ENCODE measurements around the gene URAD. TPM values are rescaled to one million over a fixed set of nuclear protein-coding genes. Genes with fewer than 3 reads are reported as not detected.

Gene URAD
- total RNA-seq, 2 donors from 2014 or later, result not detected

DNA sequence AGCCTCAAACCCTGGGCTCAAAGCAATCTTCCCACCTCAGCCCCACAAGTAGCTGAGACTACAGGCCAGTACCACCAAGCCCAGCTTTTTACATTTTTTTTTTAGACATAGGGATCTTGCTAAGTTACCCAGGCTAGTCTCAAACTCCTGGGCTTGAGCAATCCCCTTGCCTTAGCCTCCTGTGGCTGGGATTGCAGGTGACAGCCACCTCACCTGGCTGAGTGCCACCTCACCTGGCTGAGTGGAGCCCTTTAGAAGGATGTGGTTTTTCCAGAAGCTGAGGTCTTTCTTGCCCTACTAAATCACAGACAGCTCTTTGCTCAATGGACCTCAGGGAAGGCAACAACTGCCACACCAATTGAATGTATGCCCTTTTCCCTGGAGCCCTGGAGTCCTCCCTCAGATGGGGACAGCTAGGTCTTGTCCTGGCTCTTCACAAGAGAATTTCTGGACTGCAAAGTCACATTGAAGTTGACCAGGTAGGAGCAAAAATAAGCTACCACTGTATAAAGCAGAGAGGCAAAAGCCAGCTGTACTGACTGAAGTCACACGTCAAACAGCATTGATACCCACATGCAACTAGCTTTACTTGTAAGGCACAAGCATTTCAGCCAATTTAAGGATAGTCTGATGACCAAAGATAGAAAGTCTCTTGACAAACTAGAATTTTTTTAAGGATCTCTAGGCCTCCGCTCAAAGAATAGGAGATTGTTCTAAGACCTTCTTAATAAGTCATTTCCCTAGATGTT lies 54.7 kb downstream of the URAD start:
- no peaks in the 10 kb centered on the region for H3K36me3 ChIP-seq (ENCODE audit: control insufficient read depth, insufficient read depth, low read length)
- Mint-ChIP-seq H3K4me1 (no peaks in the 10 kb centered on the region), H3K36me3 (ENCODE audit: low read depth) (no peaks in the 10 kb centered on the region), H3K4me3 (no peak overlapping the region), H3K9me3 (no peaks in the 10 kb centered on the region), H3K27me3 (ENCODE audit: insufficient read depth) (peaks cover 75% of the 10 kb centered on the region), H3K27ac (no peak overlapping the region)
- H3K9me3 ChIP-seq (ENCODE audit: control insufficient read depth, low read length), result no peaks in the 10 kb centered on the region
- no peaks in the 10 kb centered on the region for H3K4me1 ChIP-seq (ENCODE audit: control insufficient read depth, insufficient read depth, low read length)
- DNase-seq, result no peak
- H3K9ac ChIP-seq (ENCODE audit: extremely low read depth, low read length, poor library complexity, severe bottlenecking), result no peak overlapping the region
- no peak overlapping the region for H3K27ac ChIP-seq (ENCODE audit: low read depth, low read length)
- 40 to 65% methylated on average over 1 of the region's 2 CpGs for WGBS, 2 experiments (ENCODE audit: insufficient coverage in 1 of 2, insufficient read length in 1 of 2)
- no peak overlapping the region for H3K4me3 ChIP-seq (ENCODE audit: low read length)
- H3K27me3 ChIP-seq (ENCODE audit: control insufficient read depth, insufficient read depth, low read length, poor library complexity, severe bottlenecking), result peaks cover 76% of the 10 kb centered on the region
- TF ChIP-seq, protein P1, sequence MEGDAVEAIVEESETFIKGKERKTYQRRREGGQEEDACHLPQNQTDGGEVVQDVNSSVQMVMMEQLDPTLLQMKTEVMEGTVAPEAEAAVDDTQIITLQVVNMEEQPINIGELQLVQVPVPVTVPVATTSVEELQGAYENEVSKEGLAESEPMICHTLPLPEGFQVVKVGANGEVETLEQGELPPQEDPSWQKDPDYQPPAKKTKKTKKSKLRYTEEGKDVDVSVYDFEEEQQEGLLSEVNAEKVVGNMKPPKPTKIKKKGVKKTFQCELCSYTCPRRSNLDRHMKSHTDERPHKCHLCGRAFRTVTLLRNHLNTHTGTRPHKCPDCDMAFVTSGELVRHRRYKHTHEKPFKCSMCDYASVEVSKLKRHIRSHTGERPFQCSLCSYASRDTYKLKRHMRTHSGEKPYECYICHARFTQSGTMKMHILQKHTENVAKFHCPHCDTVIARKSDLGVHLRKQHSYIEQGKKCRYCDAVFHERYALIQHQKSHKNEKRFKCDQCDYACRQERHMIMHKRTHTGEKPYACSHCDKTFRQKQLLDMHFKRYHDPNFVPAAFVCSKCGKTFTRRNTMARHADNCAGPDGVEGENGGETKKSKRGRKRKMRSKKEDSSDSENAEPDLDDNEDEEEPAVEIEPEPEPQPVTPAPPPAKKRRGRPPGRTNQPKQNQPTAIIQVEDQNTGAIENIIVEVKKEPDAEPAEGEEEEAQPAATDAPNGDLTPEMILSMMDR (conservative IDR thresholded peaks at IDR 0.05), result no peak

DNA sequence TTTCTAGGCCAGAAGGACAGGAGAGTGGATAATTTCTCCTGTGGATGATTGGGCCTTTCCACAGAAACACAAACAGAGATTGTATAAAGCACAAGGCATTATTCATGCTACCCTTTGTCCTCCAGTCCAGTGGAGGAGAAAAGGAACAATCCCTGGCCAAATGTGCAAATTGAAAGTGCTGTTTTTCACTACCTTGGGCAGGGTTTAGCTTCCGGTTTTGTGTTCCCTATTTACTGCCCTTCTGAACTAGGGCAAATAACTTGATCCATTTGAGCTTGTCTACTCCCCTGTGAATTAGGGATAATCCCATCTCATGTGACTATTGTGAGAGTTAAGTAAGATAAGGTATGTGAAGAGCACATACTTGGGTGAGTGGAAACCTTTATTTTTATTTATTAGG lies 55.4 kb downstream of the URAD start:
- no peak for DNase-seq
- no peak overlapping the region for H3K4me3 ChIP-seq (ENCODE audit: low read length)
- TF ChIP-seq, protein P1 (conservative IDR thresholded peaks at IDR 0.05), result no peak
- peaks cover 76% of the 10 kb centered on the region for H3K27me3 ChIP-seq (ENCODE audit: control insufficient read depth, insufficient read depth, low read length, poor library complexity, severe bottlenecking)
- Mint-ChIP-seq H3K9me3 (no peaks in the 10 kb centered on the region), H3K36me3 (ENCODE audit: low read depth) (no peaks in the 10 kb centered on the region), H3K27me3 (ENCODE audit: insufficient read depth) (peaks cover 79% of the 10 kb centered on the region), H3K27ac (no peak overlapping the region), H3K4me1 (peaks cover under 1% of the 10 kb centered on the region), H3K4me3 (no peak overlapping the region)
- H3K9me3 ChIP-seq (ENCODE audit: control insufficient read depth, low read length), result no peaks in the 10 kb centered on the region
- no peaks in the 10 kb centered on the region for H3K4me1 ChIP-seq (ENCODE audit: control insufficient read depth, insufficient read depth, low read length)
- no peaks in the 10 kb centered on the region for H3K36me3 ChIP-seq (ENCODE audit: control insufficient read depth, insufficient read depth, low read length)
- H3K9ac ChIP-seq (ENCODE audit: extremely low read depth, low read length, poor library complexity, severe bottlenecking), result no peak overlapping the region
- 50 to 91% methylated on average over 1 of the region's 1 CpG for WGBS, 2 experiments (ENCODE audit: insufficient coverage in 1 of 2, insufficient read length in 1 of 2)
- no peak overlapping the region for H3K27ac ChIP-seq (ENCODE audit: low read depth, low read length)

DNA sequence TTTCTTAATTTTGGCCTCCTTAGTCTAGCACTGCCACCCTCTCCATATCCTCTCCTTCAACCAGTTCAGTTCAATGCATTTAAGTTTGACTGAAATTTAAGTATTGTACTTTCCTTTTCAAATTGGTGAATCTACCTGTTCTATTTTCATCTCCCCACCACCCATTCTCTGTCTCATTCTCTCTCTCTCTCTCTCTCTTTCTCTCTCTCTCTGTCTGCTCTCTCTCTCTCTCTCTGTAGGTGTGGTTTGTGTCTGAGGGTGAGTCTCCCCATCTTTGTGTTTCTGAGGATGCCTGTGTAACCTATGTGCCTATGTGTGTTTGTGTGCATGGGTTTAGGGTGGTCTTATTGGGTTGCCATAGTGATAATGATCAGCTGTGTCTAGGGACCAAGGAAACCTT lies 58.6 kb downstream of the URAD start:
- Mint-ChIP-seq H3K27me3 (ENCODE audit: insufficient read depth) (peaks cover 90% of the 10 kb centered on the region), H3K36me3 (ENCODE audit: low read depth) (no peaks in the 10 kb centered on the region), H3K27ac (no peak overlapping the region), H3K9me3 (no peaks in the 10 kb centered on the region), H3K4me3 (no peak overlapping the region), H3K4me1 (peaks cover 4% of the 10 kb centered on the region)
- H3K27ac ChIP-seq (ENCODE audit: low read depth, low read length), result no peak overlapping the region
- no peaks in the 10 kb centered on the region for H3K36me3 ChIP-seq (ENCODE audit: control insufficient read depth, insufficient read depth, low read length)
- H3K27me3 ChIP-seq (ENCODE audit: control insufficient read depth, insufficient read depth, low read length, poor library complexity, severe bottlenecking), result peaks cover 94% of the 10 kb centered on the region
- no peak for DNase-seq
- peaks cover 7% of the 10 kb centered on the region for H3K9me3 ChIP-seq (ENCODE audit: control insufficient read depth, low read length)
- TF ChIP-seq, protein P1 (conservative IDR thresholded peaks at IDR 0.05), result no peak
- H3K9ac ChIP-seq (ENCODE audit: extremely low read depth, low read length, poor library complexity, severe bottlenecking), result no peak overlapping the region
- H3K4me3 ChIP-seq (ENCODE audit: low read length), result no peak overlapping the region
- no peaks in the 10 kb centered on the region for H3K4me1 ChIP-seq (ENCODE audit: control insufficient read depth, insufficient read depth, low read length)

Data from endodermal cell (in vitro differentiated cells).